HG02870 (cell line): ENCODE measurements around the gene MAPK1IP1L.
"Not testable (repeated sequence)": the region's sequence is repeated elsewhere in the genome, so short reads cannot be mapped to it uniquely, and the experiment has no call there.

Experiments used
- ATAC-seq: cut with Tn5 transposase; IDR thresholded peaks from one replicate; pipeline ENCODE4 v1.9.1; 2021; ENCODE audit warnings: mild to moderate bottlenecking, moderate library complexity; ENCODE audit not compliant: unreplicated experiment

The MAPK1IP1L gene

GRCh38 chr14:55053500-55053899 is 2.1 kb downstream of the MAPK1IP1L start:
- no peak for ATAC-seq

GRCh38 chr14:55054098-55054497 is 2.7 kb downstream of the MAPK1IP1L start:
- no peak for ATAC-seq

GRCh38 chr14:55057919-55058318 is 6.5 kb downstream of the MAPK1IP1L start:
- ATAC-seq: no peak

- no peak for ATAC-seq
Measured at GRCh38 chr14:55059333-55059732, 7.9 kb downstream of the MAPK1IP1L start.

GRCh38 chr14:55062517-55063351 is 11.3 kb downstream of the MAPK1IP1L start:
- ATAC-seq: no peak

- not testable (repeated sequence) for ATAC-seq
Measured at GRCh38 chr14:55064896-55065295, 13.4 kb downstream of the MAPK1IP1L start.

GRCh38 chr14:55065411-55065810 is 14.0 kb downstream of the MAPK1IP1L start:
- ATAC-seq: no peak

- no peak for ATAC-seq
Measured at GRCh38 chr14:55066223-55066622, 14.8 kb downstream of the MAPK1IP1L start.

- ATAC-seq: no peak
Measured at GRCh38 chr14:55070981-55071411, 19.5 kb downstream of the MAPK1IP1L start.

- ATAC-seq: peak; percentile 37
Measured at GRCh38 chr14:55071870-55072640, 20.6 kb downstream of the MAPK1IP1L start.

- ATAC-seq: no peak
Measured at GRCh38 chr14:55073856-55074255, 22.4 kb downstream of the MAPK1IP1L start.

GRCh38 chr14:55074662-55075061 is 23.2 kb downstream of the MAPK1IP1L start:
- ATAC-seq: peak; percentile 44

GRCh38 chr14:55075628-55076175 is 24.3 kb downstream of the MAPK1IP1L start:
- peak; percentile 24 for ATAC-seq

GRCh38 chr14:55077170-55078151 is 26.0 kb downstream of the MAPK1IP1L start:
- ATAC-seq: peak; percentile 43

- not testable (repeated sequence) for ATAC-seq
Measured at GRCh38 chr14:55079961-55080360, 28.5 kb downstream of the MAPK1IP1L start.

- no peak for ATAC-seq
Measured at GRCh38 chr14:55084401-55085059, 33.1 kb downstream of the MAPK1IP1L start.

- no peak for ATAC-seq
Measured at GRCh38 chr14:55085060-55085660, 33.7 kb downstream of the MAPK1IP1L start.

- no peak for ATAC-seq
Measured at GRCh38 chr14:55086938-55087337, 35.5 kb downstream of the MAPK1IP1L start.

GRCh38 chr14:55088356-55088755 is 36.9 kb downstream of the MAPK1IP1L start:
- no peak for ATAC-seq
